AG04449 (cell line): Measurements from ENCODE around the gene BCAS3.

Experiments used
- CTCF ChIA-PET: fragments of 350-600 bp; formaldehyde crosslinking; extraction: SDS; loops from one replicate; lab custom pipeline; 2021; ENCODE audit warnings: antibody characterized with exemption; lab: Yijun Ruan, JAX
- POLR2A ChIA-PET: fragments of 400-600, 350-600 bp; formaldehyde crosslinking; extraction: SDS; loops from one replicate; lab custom pipeline; 2020; ENCODE audit warnings: antibody characterized with exemption, inconsistent platforms; lab: Yijun Ruan, JAX
- DNase-seq: peaks from one replicate; pipeline ENCODE4 v3.0.0-alpha.2; 2010; ENCODE audit warnings: low read depth, low spot score
- H3K4me3 ChIP-seq: 2 replicates; pipeline ENCODE4 v1.5.1; 2011; ENCODE audit warnings: low read depth, mild to moderate bottlenecking, control low read depth, low read length
- CTCF ChIP-seq: IDR thresholded peaks from one replicate; pipeline ENCODE4 v1.5.1; 2011; ENCODE audit warnings: mild to moderate bottlenecking, moderate library complexity, low read length, control low read depth, inconsistent platforms; ENCODE audit not compliant: insufficient read depth; ENCODE audit errors: missing control alignments

BCAS3 gene

GRCh38 chr17:61382796-61383688, 705.4 kb downstream of the BCAS3 start:
- ChIA-PET CTCF (interaction anchor here (0.9 kb wide), 1 partner anchor 9 kb away, joined by 3 read pairs; no protein-coding TSS in a partner anchor), POLR2A (no interaction called here)
- DNase-seq = no peak
- no peak for TF ChIP-seq CTCF
- H3K4me3 ChIP-seq = no peak overlapping the region

GRCh38 chr17:61383689-61384201, 706.1 kb downstream of the BCAS3 start:
- no peak for TF ChIP-seq CTCF
- DNase-seq = no peak
- ChIA-PET POLR2A (no interaction called here), CTCF (interaction anchor here (0.9 kb wide), 1 partner anchor 8 kb away, joined by 3 read pairs; no protein-coding TSS in a partner anchor)
- H3K4me3 ChIP-seq = no peak overlapping the region

GRCh38 chr17:61384354-61384691, 706.7 kb downstream of the BCAS3 start:
- POLR2A ChIA-PET = no interaction called here
- no peak for TF ChIP-seq CTCF
- CTCF ChIA-PET = no interaction called here
- DNase-seq = no peak
- no peak overlapping the region for H3K4me3 ChIP-seq

GRCh38 chr17:61384692-61385576, 707.3 kb downstream of the BCAS3 start:
- ChIA-PET CTCF (interaction anchor here (0.9 to 1.4 kb wide), 3 partner anchors 9 to 415 kb away, joined by 3 to 6 read pairs (median 4); no protein-coding TSS in a partner anchor), POLR2A (interaction anchor here (0.6 kb wide), 1 partner anchor 13 kb away, joined by 3 read pairs; no protein-coding TSS in a partner anchor)
- no peak for TF ChIP-seq CTCF
- no peak for DNase-seq
- H3K4me3 ChIP-seq = no peak overlapping the region

- no peak for DNase-seq
- CTCF ChIA-PET = interaction anchor here (0.9 to 1.5 kb wide), 4 partner anchors 8 to 416 kb away, joined by 3 to 6 read pairs (median 4); no protein-coding TSS in a partner anchor
- H3K4me3 ChIP-seq = no peak overlapping the region
- POLR2A ChIA-PET = interaction anchor here (0.6 kb wide), 1 partner anchor 12 kb away, joined by 3 read pairs; no protein-coding TSS in a partner anchor
- no peak for TF ChIP-seq CTCF
Measured at GRCh38 chr17:61385577-61386236, 708.1 kb downstream of the BCAS3 start.
